ENCODE measurements around the gene CASQ2. TPM values are rescaled to one million over a fixed set of nuclear protein-coding genes. Genes with fewer than 3 reads are reported as not detected.

Gene CASQ2
- polyA plus RNA-seq, 1 donor from 2014 or later = not detected

GRCh38 chr1:115687744-115688143 is 80.8 kb downstream of the CASQ2 start:
- Histone ChIP-seq H3K36me3 (ENCODE audit: insufficient read depth, low read length) (no peaks in the 10 kb centered on the region), H3K9me3 (ENCODE audit: low read length) (no peaks in the 10 kb centered on the region), H3F3A (ENCODE audit: insufficient read depth, low read length, poor library complexity, severe bottlenecking) (no peaks in the 10 kb centered on the region), H3K9ac (ENCODE audit: low read length) (no peak overlapping the region), H3K27ac (ENCODE audit: low read length) (no peak overlapping the region), H3K9me2 (ENCODE audit: insufficient read depth, low read length) (no peaks in the 10 kb centered on the region), H3K4me2 (ENCODE audit: low read length) (no peak overlapping the region), H2AFZ (ENCODE audit: low read depth, low read length) (no peak overlapping the region), H4K20me1 (ENCODE audit: insufficient read depth) (no peaks in the 10 kb centered on the region), H3K27me3 (ENCODE audit: insufficient read depth, low read depth, low read length) (no peaks in the 10 kb centered on the region), H3K79me2 (replicated peaks; ENCODE audit: insufficient read depth, low read length) (no peaks in the 10 kb centered on the region), H3K4me3 (ENCODE audit: low read length) (no peak overlapping the region)
- no peak for TF ChIP-seq POLR2AphosphoS5 (IDR thresholded peaks at IDR 0.05)
- no peak for TF ChIP-seq TAF1 (IDR thresholded peaks at IDR 0.05; ENCODE audit: low read depth)
- TF ChIP-seq RAD21 (conservative IDR thresholded peaks at IDR 0.05) = no peak
- TF ChIP-seq MXI1 (conservative IDR thresholded peaks at IDR 0.05; ENCODE audit: poor library complexity, severe bottlenecking) = no peak
- no peak for TF ChIP-seq CTCF (IDR thresholded peaks at IDR 0.05; ENCODE audit: poor library complexity, severe bottlenecking)
- no peak for TF ChIP-seq SMC3 (conservative IDR thresholded peaks at IDR 0.05; ENCODE audit: poor library complexity)
- no peak for TF ChIP-seq EZH2 (IDR thresholded peaks at IDR 0.05; ENCODE audit: borderline replicate concordance, insufficient read depth, low read length, poor library complexity, severe bottlenecking)
- TF ChIP-seq REST (IDR thresholded peaks at IDR 0.05; ENCODE audit: borderline replicate concordance) = no peak
- no peak for TF ChIP-seq EP300 (conservative IDR thresholded peaks at IDR 0.05; ENCODE audit: poor library complexity, severe bottlenecking)

GRCh38 chr1:115685029-115685705 is 83.3 kb downstream of the CASQ2 start:
- no peak overlapping the region for H2AFZ ChIP-seq (ENCODE audit: low read depth, low read length)
- H3K9me3 ChIP-seq (ENCODE audit: low read length) = no peaks in the 10 kb centered on the region
- no peak overlapping the region for H3K4me2 ChIP-seq (ENCODE audit: low read length)
- H3K36me3 ChIP-seq (ENCODE audit: insufficient read depth, low read length) = no peaks in the 10 kb centered on the region
- no peak overlapping the region for H3K9ac ChIP-seq (ENCODE audit: low read length)
- H3K27me3 ChIP-seq (ENCODE audit: insufficient read depth, low read depth, low read length) = no peaks in the 10 kb centered on the region
- H3K4me3 ChIP-seq (ENCODE audit: low read length) = no peak overlapping the region
- TF ChIP-seq RAD21 (conservative IDR thresholded peaks at IDR 0.05) = no peak
- TF ChIP-seq POLR2AphosphoS5 (IDR thresholded peaks at IDR 0.05) = no peak
- TF ChIP-seq MXI1 (conservative IDR thresholded peaks at IDR 0.05; ENCODE audit: poor library complexity, severe bottlenecking) = no peak
- no peak for TF ChIP-seq EZH2 (IDR thresholded peaks at IDR 0.05; ENCODE audit: borderline replicate concordance, insufficient read depth, low read length, poor library complexity, severe bottlenecking)
- no peak for TF ChIP-seq REST (IDR thresholded peaks at IDR 0.05; ENCODE audit: borderline replicate concordance)
- TF ChIP-seq SMC3 (conservative IDR thresholded peaks at IDR 0.05; ENCODE audit: poor library complexity) = no peak
- TF ChIP-seq TAF1 (IDR thresholded peaks at IDR 0.05; ENCODE audit: low read depth) = no peak
- TF ChIP-seq CTCF (IDR thresholded peaks at IDR 0.05; ENCODE audit: poor library complexity, severe bottlenecking) = no peak
- TF ChIP-seq EP300 (conservative IDR thresholded peaks at IDR 0.05; ENCODE audit: poor library complexity, severe bottlenecking) = no peak
- no peaks in the 10 kb centered on the region for H3K79me2 ChIP-seq (replicated peaks; ENCODE audit: insufficient read depth, low read length)
- H3K9me2 ChIP-seq (ENCODE audit: insufficient read depth, low read length) = no peaks in the 10 kb centered on the region
- H3F3A ChIP-seq (ENCODE audit: insufficient read depth, low read length, poor library complexity, severe bottlenecking) = no peaks in the 10 kb centered on the region
- H3K27ac ChIP-seq (ENCODE audit: low read length) = no peak overlapping the region
- no peaks in the 10 kb centered on the region for H4K20me1 ChIP-seq (ENCODE audit: insufficient read depth)

All from neural cell (in vitro differentiated cells).